HG02840 (cell line): ENCODE results near the gene AR.
A peak's percentile ranks its signal among the peaks of the same experiment; 100 is the strongest.

Source experiments
- ATAC-seq: cut with Tn5 transposase; IDR thresholded peaks from one replicate; pipeline ENCODE4 v1.9.1; 2021; ENCODE audit warnings: mild to moderate bottlenecking, moderate library complexity, moderate number of reproducible peaks; ENCODE audit not compliant: unreplicated experiment, low FRiP score

AR gene

DNA sequence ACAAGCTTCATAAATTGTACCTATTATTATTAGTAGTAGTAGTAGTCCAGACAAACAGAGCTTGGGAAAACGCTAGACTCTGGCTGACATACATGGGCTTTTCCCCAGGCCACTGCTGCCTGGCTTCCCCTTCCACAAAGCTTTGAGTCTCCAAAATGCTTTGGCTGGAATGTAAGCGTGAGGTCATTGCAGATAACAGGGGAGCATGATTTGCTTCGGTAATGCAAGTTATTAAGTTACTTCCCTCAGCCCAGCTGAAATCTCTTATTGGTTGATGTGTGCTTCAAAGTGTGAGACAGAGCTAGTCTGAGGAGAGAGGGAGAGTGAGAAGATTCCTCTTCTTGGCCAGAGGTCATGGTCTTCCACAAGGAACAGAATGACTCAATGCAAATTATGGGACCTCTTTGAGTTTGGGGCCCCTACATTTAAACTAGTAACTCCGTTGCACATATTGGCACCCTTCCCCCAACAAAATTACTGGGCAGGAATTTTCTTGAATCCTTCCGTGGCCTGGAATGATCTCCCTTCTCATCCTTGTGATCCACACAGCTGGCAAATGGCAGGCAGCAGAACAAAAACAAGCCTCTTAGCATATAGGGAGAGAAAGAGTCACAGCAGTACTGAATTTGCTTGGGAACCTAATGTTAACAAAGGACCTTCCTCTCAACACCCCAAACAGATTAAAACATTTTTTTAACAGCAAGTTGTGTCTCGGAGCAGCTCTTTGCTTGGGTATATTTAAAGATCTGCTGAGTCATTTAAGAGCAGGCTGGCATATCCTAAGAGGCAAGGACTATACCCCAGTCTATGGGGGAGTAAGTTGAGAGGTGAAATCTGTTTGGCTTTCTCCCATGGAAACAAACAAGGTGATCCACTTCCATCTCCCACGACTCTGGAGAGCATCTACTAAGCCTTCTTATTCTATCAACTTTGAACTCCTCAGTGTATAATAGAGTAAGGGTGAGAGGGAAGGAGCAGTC lies 19.9 kb downstream of the AR start:
- no peak for ATAC-seq

DNA sequence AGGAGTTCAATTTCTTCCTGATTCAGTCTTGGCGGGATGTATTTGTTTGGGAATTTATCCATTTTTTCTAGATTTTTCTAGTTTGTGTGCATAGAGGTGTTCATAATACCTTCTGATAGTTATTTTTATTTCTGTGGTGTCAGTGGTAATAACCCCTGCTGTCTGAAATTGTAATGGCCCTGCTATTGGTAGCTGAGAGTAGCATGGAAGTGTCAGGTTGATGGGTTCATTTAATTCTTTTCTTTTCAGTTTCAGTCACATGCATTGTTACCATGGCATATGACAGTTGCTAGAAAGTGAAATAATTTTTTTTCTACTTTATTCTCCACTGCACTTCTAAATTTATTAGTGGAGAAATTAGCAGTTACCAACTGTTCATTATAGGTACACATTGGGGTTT lies 20.7 kb downstream of the AR start:
- ATAC-seq: no peak

DNA sequence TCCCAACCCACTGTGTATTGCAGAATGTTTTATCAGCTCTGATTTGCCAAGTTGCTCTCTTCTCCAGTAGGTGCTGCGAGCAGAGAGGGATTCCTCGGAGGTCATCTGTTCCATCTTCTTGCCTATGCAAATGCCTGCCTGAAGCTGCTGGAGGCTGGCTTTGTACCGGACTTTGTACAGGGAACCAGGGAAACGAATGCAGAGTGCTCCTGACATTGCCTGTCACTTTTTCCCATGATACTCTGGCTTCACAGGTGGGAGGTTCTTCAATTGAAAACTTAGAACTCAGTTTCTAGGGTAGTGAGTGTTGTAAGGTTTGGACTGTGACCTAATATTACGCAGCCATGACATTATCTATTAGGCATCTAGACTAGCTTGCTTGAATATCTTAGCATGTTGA lies 24.9 kb downstream of the AR start:
- ATAC-seq: no peak

DNA sequence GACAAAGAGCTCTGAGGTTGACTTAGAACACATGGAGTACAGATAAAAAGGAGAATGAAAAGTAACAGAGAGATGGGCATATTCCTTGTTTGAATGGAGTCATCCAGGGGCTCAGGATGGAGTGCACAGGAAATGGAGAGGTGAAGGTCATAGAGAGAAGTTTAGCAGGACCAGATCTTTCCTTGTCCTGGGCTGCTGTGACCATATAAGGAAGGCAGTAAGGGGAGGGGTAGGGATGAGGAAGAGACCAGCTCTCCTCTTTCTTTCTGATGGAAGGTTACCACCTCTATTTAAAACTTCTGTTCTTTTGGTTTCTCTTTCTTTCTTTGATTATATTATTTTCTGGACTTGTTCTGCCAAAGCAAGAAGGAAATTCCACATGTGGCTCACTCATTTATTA lies 27.0 kb downstream of the AR start:
- ATAC-seq: no peak

DNA sequence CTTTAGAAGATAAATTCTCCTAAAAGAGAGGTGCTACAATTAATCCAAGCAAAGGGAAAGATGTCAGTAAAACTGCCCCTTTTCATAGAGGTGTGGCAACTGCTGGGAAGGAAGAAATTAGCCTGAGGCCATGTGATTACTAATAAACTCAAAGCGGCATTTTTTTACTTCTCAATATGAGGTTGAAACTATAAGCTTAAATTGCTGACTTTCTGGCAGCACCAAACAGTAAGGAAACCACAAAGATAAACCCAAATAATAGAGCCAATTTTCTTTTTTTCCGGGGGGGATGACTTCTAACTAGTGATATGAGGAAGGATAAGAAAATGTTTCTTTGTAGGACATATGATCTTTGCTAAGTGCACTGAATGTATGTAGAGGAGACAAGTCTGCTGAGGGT lies 30.9 kb downstream of the AR start:
- ATAC-seq: no peak

DNA sequence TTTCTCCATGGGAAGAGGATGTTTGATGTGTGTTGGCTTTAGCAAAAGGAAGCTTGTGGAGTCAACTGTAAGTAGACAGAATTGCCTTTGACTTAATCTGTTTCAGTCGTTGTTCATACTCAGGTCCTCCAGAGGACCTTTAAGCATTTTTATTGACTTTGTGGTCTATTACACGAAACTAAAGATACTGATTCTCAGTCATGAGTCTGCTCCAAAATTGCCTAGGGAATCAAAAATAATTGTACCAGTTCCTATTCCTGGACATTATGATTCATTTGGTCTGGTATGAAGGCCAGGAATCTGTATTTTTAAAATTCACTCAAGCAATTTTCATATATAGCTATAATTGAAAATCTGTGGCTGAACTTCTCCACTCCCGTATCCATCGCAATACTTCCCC lies 38.6 kb downstream of the AR start:
- no peak for ATAC-seq

DNA sequence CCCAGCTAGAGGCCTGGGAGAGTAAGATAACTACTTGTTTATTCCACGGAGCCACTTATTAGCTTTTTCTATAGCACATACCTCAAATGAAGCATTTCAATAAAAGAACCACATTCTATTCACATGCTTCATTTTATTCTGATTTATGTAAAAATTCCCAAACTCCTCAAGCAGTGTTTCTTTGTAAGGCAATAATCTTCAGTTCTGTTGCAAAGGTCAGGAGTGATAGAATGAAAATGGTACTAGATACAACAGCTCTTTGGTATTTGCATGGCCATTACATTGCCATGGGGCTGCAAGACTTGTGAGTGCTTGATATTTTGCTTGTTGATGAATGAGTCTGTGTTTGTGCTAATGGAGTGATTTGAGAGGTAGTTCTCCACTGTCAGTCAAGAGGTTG lies 39.4 kb downstream of the AR start:
- ATAC-seq: no peak

DNA sequence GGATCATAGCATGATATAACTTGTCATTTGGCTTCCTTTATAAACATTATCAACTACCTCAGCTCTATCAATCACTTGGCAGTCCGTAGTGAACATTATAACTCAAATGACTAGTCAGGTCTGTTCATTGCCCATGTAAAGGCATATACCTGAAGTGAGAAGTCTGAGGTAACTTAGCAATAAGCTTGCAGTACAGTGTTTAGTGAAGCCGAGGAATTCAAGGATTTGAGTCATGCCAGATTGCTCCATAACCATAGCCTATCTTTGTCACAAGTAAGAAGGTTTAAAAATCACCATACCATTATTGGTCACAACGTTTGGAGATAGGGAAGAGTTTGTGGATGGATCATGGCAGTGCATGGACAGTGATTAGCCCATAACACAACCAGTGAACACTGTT lies 41.6 kb downstream of the AR start:
- no peak for ATAC-seq

DNA sequence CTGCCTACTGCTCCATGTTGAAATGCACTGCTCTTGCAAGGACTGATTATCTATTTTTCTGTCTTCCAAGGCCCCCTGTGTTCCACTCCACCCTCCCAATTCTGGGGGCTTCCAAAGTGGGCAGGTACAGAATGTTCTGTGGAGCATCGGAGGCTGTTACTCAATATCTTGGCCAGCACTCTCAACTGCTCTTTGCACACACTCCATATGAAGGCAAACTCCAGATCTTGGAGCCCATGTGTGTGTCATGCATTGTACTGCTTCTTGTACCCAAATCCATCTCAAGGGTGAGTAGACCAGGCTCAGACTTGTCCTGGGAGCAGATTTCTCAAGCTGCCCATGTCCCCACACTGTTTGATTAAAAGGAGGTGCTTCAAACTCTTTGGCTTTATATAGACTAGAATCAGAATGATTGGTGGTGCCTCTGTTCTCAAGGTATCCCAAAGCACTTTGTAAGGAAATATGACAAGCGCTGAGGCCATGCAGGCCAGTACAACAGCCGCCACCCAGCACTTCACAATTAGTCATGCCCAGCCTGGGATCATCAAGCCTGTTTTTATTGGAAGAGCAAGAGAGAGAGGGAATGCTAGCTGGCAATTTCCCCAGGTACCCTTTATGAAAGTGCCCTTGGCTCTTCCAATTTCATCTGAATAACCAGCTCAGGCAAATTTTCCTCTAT lies 44.3 kb downstream of the AR start:
- ATAC-seq: no peak

DNA sequence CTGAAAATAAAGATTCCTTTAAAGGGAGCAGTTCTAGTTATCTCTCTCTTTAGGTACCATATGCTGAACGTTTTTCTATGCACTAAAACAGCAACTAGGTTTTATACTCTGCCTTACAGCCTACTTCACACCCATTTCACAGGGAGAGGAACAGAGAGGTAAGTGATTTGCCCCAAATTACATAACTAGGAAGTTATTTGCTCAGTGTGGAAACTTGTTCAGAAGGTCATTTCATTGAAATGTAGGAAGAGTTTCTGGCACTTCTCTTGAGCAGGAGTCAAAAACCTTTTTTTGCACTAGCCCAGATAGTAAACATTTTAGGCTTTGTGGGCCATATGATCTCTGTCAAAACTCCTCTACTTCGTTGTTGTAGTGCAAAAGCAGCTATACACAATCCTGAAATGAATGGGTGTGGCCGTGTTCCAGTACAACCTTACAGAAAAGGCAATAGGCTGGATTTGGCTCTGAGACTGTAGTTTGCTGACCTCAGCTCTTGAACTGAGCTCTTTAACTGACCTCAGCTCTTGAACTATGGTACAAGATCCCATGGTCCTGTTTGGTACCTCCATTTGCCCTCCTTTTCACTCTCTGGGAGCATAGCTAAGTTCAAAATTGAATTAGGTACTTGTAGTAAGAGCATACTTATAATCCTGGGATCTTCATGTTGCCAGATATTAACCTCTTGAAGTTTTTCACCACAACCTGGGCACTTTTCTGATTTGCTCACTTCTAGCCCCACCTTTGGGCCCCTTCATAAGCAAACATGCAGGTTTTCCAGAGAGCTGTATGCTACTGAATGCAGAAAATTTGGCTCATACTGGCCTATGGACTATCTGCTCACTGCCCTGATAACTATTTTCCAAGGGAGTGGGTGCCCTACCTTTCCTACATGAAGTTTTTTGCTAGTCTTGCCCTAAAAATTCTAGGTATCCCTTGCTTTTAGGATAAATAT lies 53.3 kb downstream of the AR start:
- no peak for ATAC-seq

DNA sequence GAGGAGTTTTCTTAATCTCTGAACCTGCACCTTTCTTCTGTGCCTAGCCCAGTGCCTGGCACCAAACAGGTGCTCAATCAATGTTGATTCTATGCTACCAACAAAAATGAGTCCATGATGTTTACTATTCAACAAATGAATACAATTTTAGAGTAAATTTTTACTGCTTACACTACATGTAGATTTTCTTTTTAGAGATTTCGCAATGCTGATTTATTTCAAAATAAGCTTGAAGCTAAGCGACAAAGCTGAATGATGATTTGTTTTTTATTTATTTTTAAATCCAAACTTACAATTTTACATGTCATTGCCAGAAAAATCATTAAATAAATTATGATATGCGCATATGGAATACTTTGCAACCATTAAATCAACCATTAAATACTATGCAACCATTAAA lies 55.7 kb downstream of the AR start:
- ATAC-seq: no peak

DNA sequence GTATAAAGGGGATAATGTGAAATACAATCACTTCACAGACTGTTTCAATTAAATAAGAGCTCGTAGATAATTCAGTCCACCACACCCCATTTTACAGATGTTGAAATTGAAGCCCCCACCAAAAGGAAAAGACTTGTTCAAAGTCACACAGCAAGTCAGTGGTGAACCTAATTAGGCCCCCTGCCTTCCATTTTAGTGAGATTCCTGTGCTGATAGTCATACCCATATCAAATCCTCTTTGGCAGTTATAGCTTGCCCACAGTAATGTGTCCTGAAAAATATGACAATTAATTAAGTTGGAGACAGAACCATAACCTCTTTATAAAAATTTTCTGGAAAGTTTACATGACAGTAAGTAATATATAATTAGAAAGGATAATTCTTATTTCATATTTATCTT lies 58.0 kb downstream of the AR start:
- no peak for ATAC-seq

DNA sequence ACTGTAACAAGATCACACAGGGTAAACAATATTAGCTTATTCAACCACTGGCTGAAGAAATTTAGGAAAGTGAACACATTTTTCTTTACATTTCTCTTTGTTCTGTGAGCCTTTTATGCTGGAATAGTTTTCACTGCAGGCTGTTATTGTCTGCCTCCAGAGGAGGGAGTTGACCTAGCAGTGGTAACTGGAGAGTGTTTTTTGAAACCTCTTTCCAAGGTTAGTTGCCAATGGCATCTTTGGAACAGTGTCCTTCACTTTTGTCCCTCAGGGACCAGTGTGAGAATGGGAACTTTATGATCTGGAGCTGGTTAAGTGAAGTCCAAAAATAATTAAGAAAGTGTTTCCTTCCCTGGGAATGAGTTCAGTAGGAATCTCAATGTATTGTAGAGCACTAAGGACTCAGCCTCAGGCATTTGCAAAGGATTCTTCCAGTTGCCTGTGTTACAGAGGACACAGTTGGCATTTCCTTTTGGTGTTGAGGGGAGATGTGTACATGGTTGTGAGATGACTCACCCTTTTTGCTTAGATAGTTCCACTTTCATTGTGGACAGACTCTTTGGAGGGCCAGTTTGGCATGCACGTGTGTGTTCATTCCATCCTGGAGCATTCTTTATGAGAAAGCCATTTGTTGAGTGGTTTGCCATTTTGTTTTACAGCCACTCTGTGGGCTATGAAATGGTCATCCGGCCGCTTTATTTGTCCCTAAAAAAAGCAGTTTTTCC lies 61.3 kb downstream of the AR start:
- ATAC-seq: no peak

DNA sequence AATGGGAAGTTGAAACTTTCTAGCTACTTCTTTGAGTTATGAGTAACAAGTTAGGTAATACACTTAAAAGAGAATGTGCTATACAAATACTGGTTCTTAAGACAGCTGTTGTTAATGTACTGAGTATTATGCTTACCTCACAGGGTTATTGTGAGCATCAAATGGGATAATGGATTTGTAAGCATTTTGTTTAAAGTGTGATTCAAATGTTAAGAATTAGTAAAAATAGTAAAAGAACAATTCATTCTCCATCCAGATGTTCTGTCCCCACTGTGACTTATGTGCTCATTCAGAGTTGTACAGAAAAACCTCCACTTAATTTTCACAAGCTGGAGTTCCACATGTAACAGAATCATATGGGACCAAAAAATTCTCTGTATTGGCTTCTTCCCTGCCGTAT lies 63.6 kb downstream of the AR start:
- ATAC-seq: no peak

DNA sequence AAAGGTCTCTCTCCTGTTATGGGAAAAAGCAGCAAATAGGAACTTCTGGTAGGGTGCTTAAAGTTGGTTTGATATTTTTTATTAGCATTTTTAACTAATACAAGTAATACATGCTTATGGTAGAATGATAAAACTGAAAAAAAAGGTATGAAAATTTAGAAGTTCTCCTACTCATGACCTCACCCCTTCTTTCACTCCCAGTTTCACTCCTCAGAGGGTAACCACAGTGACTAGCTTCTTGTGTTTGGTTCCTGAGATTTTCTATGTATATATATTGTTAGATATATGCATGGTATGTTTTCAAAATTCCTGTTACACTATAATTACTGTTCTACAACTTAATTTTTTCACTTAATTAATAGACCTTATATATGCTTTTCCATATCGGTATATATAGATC lies 66.5 kb downstream of the AR start:
- ATAC-seq: no peak

DNA sequence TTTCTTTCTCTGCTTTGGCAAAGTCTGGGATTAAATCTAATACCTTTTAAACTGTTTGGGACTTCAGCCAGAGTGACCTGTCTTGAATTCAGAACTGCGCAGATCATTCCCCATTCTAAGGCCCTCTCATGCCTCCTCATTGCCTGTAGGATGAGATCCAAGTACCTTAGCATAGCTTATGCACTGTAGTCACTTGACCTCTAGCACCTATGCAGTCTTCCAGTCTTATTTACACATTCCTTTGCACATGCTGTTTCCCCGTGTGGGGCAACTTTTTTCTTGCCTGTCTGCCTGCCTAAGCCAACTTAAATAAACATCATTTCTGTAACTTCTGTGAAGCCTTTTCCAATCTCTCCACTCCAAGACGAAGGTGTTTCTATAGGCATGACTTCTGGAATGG lies 68.4 kb downstream of the AR start:
- ATAC-seq: no peak

DNA sequence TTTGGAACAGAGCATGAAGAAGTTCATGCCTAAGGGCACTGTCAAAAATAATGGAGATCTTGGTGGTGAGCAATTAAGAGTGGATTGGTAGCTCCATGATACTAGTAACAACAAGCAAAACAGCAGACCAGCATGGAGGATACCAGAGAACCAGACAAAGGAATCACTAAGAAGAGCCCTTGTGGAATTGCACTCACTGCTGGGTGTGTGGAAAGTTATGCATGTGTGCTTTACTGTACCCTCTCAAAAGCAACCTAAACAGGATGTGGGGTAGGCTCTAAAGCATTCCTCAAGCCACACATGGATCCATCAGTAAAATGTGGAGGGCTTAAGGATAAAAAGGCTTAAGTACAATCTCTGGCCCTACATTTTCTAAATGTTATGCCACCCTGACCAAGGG lies 69.5 kb downstream of the AR start:
- no peak for ATAC-seq

DNA sequence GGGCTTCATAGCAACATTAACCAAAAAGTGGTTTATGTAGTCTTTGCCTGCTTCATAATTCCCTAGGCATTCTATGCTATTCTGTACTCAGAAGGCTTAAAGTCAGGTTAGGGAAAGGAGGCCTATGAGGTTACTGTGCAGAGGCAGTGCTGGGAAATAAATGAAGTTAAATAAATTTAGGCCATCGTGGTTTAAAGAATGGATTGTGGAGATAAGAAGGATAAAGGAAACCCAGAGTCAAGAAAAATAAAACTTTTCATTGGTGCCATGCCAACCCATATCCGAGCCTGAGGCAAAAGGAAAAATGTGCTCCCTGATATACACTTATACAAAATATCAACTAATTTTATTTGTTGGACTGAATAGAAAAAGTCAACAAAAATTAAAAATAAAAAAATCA lies 70.2 kb downstream of the AR start:
- no peak for ATAC-seq

DNA sequence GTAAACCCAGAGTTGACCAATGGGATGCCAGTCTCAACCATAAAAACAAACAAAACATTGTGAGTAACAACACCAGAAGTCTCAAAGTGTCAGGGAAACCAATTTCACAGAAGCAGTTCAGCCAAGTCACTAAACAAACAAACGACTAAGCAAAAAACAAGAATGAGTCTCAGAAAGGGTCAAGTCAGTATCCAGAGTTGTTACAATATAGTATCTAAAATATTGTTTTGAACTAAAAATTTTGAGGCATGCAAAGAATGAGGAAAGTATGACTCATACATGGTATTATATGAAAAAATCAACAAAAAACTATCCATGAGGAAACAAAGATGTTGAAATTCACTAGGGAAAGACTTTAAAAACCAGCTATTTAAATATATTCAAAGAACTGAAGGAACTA lies 70.6 kb downstream of the AR start:
- ATAC-seq: no peak

DNA sequence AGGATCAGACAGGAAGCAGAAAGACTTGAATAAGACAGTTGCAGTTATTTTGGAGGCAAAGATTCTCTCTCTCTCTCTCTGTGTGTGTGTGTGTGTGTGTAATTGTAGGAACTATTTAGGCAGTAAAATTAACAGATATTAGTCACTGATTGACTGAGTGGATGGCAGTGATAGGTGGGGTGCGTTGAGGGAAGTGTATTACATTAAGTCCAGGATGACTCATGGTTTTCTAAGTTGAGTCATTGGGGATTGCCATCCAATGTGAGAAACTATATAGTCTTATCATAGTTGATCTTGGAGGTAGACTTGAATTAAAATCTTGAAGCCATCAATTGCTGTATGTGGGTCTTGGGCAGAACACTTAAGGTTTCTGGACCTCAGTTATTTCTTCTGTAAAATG lies 75.4 kb downstream of the AR start:
- ATAC-seq: peak; percentile 80
